HG03432 (cell line): ENCODE measurements around the gene CHTF18.

Experiments
- ATAC-seq: cut with Tn5 transposase; IDR thresholded peaks from one replicate; pipeline ENCODE4 v1.9.1; 2021; ENCODE audit warnings: mild to moderate bottlenecking, moderate library complexity; ENCODE audit not compliant: unreplicated experiment

The CHTF18 gene

GRCh38 chr16:790086-790485 is 1.7 kb downstream of the CHTF18 start:
- ATAC-seq, result no peak

- no peak for ATAC-seq
Measured at GRCh38 chr16:791131-791530, 2.7 kb downstream of the CHTF18 start.

GRCh38 chr16:792221-792995 is 4.0 kb downstream of the CHTF18 start:
- ATAC-seq, result no peak

GRCh38 chr16:793414-793813 is 5.0 kb downstream of the CHTF18 start:
- ATAC-seq, result no peak

- no peak for ATAC-seq
Measured at GRCh38 chr16:794091-794822, 5.8 kb downstream of the CHTF18 start.

GRCh38 chr16:794853-795466 is 6.5 kb downstream of the CHTF18 start:
- ATAC-seq, result no peak

GRCh38 chr16:795580-796229 is 7.3 kb downstream of the CHTF18 start:
- ATAC-seq, result no peak

GRCh38 chr16:796296-797119 is 8.1 kb downstream of the CHTF18 start:
- no peak for ATAC-seq

GRCh38 chr16:797120-797420 is 8.7 kb downstream of the CHTF18 start:
- no peak for ATAC-seq

GRCh38 chr16:797686-798085 is 9.3 kb downstream of the CHTF18 start:
- no peak for ATAC-seq

GRCh38 chr16:798666-799065 is 10.2 kb downstream of the CHTF18 start:
- ATAC-seq, result no peak

GRCh38 chr16:799111-799947 is 10.9 kb downstream of the CHTF18 start:
- ATAC-seq, result no peak

- no peak for ATAC-seq
Measured at GRCh38 chr16:799948-800833, 11.8 kb downstream of the CHTF18 start, which contains the start of gene GNG13. Gene GNG13, minus strand, starts transcription at chr16:800734. Its CDS starts 1,657 bp downstream, at chr16:799077.

GRCh38 chr16:800834-801511 is 12.6 kb downstream of the CHTF18 start:
- ATAC-seq, result no peak

GRCh38 chr16:801584-802363 is 13.4 kb downstream of the CHTF18 start:
- ATAC-seq, result no peak

- ATAC-seq, result no peak
Measured at GRCh38 chr16:802461-802860, 14.0 kb downstream of the CHTF18 start.
